T-cell (primary cell): Measurements from ENCODE around the gene LAP3. TPM values are rescaled to one million over a fixed set of nuclear protein-coding genes. Genes with fewer than 3 reads are reported as not detected.
"Not testable (repeated sequence)": the region's sequence is repeated elsewhere in the genome, so short reads cannot be mapped to it uniquely, and the experiment has no call there.

Source experiments
- ATAC-seq, 4 experiments: fragments of 200-7000 bp in 3 of 4; fragments of 150-1000 bp in 1 of 4; cut with Tn5 transposase; replicated peaks in 1 of 4; 1 replicate in 3 of 4; 2 replicates in 1 of 4; pipeline ENCODE4 v1.10.0; 2021; ENCODE audit warnings: moderate library complexity in 3 of 4, mild to moderate bottlenecking in 2 of 4, moderate number of reproducible peaks in 1 of 4
- CTCF ChIA-PET, 2 donors: fragments of 300-600 bp; sonication (Branson Sonifier 250); formaldehyde crosslinking; loops; one replicate each; lab custom pipeline; 2022; ENCODE audit warnings: antibody characterized with exemption in 2 of 2; lab: Charles Lee
- POLR2A ChIA-PET, 2 donors: fragments of 300-600 bp; sonication (Branson Sonifier 250); formaldehyde crosslinking; loops; one replicate each; lab custom pipeline; 2022; ENCODE audit warnings: antibody characterized with exemption in 2 of 2; lab: Charles Lee
- DNase-seq, 35 experiments: peaks; one replicate each; pipeline versions ENCODE4 v3.0.0 to v3.0.0-alpha.2; 2013 to 2023
- H3K27ac ChIP-seq: one replicate; pipeline ENCODE4 v1.5.1; 2013; ENCODE audit warnings: low read length
- H3K27me3 ChIP-seq, 2 experiments: replicated peaks in 1 of 2; 1 replicate in 1 of 2; 2 replicates in 1 of 2; pipeline versions ENCODE4 v1.6.1 to v1.7.0; 2013; ENCODE audit warnings: low read length in 1 of 2, mixed read lengths in 1 of 2; ENCODE audit not compliant: control insufficient read depth in 2 of 2, insufficient read depth in 2 of 2; ENCODE audit errors: extremely low read depth in 1 of 2
- H3K36me3 ChIP-seq, 2 donors: 1 replicate in 1 of 2; 2 replicates in 1 of 2; pipeline versions ENCODE4 v1.6.1 to v1.7.0; 2013; ENCODE audit warnings: low read length in 1 of 2; ENCODE audit not compliant: control insufficient read depth in 2 of 2, insufficient read depth in 1 of 2; ENCODE audit errors: extremely low read depth in 1 of 2
- H3K4me1 ChIP-seq, 2 experiments: 1 replicate in 1 of 2; 2 replicates in 1 of 2; pipeline versions ENCODE4 v1.6.1 to v1.7.0; 2013; ENCODE audit warnings: low read length in 2 of 2, mixed read lengths in 1 of 2; ENCODE audit not compliant: insufficient read depth in 2 of 2, control insufficient read depth in 1 of 2; ENCODE audit errors: extremely low read depth in 1 of 2
- H3K4me3 ChIP-seq, 2 donors: 1 replicate in 1 of 2; 2 replicates in 1 of 2; pipeline versions ENCODE4 v1.5.1 to v1.7.0; 2013; ENCODE audit warnings: mild to moderate bottlenecking in 2 of 2, low read length in 1 of 2, moderate library complexity in 1 of 2; ENCODE audit not compliant: control insufficient read depth in 1 of 2; ENCODE audit errors: extremely low read depth in 1 of 2
- H3K9me3 ChIP-seq: 2 replicates; pipeline ENCODE4 v1.7.0; 2013
- H3K27ac Mint-ChIP-seq, 2 donors: one replicate each; pipeline ENCODE4 v1.8.0; 2020 to 2021; ENCODE audit warnings: mild to moderate bottlenecking in 2 of 2, mixed read lengths in 2 of 2
- H3K27me3 Mint-ChIP-seq, 2 donors: one replicate each; pipeline ENCODE4 v1.8.0; 2021 to 2022; ENCODE audit warnings: mixed read lengths in 2 of 2
- H3K36me3 Mint-ChIP-seq: one replicate; pipeline ENCODE4 v1.8.0; 2021; ENCODE audit warnings: mixed read lengths
- H3K4me1 Mint-ChIP-seq, 3 donors: one replicate each; pipeline ENCODE4 v1.8.0; 2020 to 2022; ENCODE audit warnings: mixed read lengths in 3 of 3, mild to moderate bottlenecking in 1 of 3
- H3K4me3 Mint-ChIP-seq, 3 donors: one replicate each; pipeline ENCODE4 v1.8.0; 2020 to 2022; ENCODE audit warnings: mild to moderate bottlenecking in 3 of 3, mixed read lengths in 3 of 3, moderate library complexity in 3 of 3
- H3K9me3 Mint-ChIP-seq, 3 donors: one replicate each; pipeline ENCODE4 v1.8.0; 2020 to 2022; ENCODE audit warnings: mixed read lengths in 3 of 3
- WGBS: methylation state at CpG from one replicate; pipeline ENCODE4 v1.1.5; 2013; ENCODE audit warnings: missing lambda C conversion rate; ENCODE audit not compliant: insufficient coverage; 5-methylcytosine and 5-hydroxymethylcytosine counted together
- total RNA-seq, 35 experiments: library from RNA in 6 of 35; stranded (reverse) in 6 of 35; fragments of 120-200 nt in 1 of 35; gene quantifications; one replicate each; pipeline versions ENCODE4 v1.2.1 to v1.2.4 and lab custom pipeline; 2013 to 2026

Gene LAP3
- total RNA-seq, 5 donors from 2014 or later (not counting 1 experiment from before 2014, with no cell fraction given) = 23.5 to 58.4 (median 25.1) TPM

DNA sequence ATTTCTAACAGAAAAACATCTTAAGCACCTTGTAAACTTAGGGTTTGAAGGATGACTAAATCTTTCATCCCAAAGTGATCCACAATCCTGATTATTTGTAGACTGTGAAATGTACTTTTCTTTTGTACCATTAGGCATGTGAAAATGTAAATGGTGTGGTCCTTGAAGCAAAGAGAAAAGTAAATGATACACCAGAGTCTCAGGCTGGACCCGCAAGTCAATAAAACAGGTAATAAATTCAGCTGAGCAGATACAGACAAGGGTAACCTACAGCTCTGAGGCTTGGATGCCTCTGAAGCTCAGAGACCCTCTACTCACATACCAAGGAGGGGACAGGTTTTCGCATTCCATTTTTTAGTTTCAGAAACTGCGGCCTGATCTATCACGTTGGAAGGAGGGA lies 2.8 kb upstream of the LAP3 start:
- Mint-ChIP-seq H3K27me3 (no peaks in the 10 kb centered on the region), H3K4me1 (peaks cover 15 to 25% (median 19%) of the 10 kb centered on the region in 3 donors), H3K36me3 (peaks cover 2% of the 10 kb centered on the region), H3K9me3 (no peaks in the 10 kb centered on the region), H3K27ac (no peak overlapping the region), H3K4me3 (no peak overlapping the region)
- POLR2A ChIA-PET = no interaction called here
- WGBS = no CpG with 5 or more reads among the region's 4 CpGs
- Histone ChIP-seq H3K27ac (no peak overlapping the region), H3K4me1 (peaks cover 9 to 24% of the 10 kb centered on the region in 2 experiments), H3K36me3 (no peaks in the 10 kb centered on the region), H3K4me3 (no peak overlapping the region), H3K9me3 (no peaks in the 10 kb centered on the region), H3K27me3 (no peaks in the 10 kb centered on the region)
- no peak for DNase-seq
- ATAC-seq = no peak
- CTCF ChIA-PET = interaction anchor here in 1 of 2 donors (2.5 kb wide), 1 partner anchor 25 kb away, joined by 10 read pairs; no protein-coding TSS in a partner anchor

DNA sequence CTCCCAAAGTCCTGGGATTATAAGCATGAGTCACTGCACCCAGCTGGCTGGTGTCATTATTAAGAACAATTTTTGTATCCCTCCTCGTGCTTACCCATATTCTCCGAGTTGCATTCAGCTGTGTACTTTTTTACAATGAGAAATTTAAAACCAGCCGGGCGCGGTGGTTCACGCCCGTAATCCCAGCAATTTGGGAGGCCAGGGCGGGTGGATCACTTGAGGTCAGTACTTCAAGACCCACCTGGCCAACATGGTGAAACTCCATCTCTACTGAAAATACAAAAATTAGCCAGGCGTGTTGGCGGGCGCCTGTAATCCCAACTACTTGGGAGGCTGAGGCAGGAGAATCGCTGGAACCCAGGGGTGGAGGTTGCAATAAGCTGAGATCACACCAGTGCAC lies 1.8 kb upstream of the LAP3 start:
- not testable (repeated sequence) for DNase-seq, H3K27ac Mint-ChIP-seq, H3K9me3 Mint-ChIP-seq, H3K27ac ChIP-seq, H3K36me3 ChIP-seq, H3K27me3 Mint-ChIP-seq, H3K4me3 Mint-ChIP-seq, ATAC-seq, H3K4me3 ChIP-seq, H3K9me3 ChIP-seq, H3K27me3 ChIP-seq, H3K36me3 Mint-ChIP-seq
- peaks cover 20 to 27% (median 27%) of the 10 kb centered on the region in 3 donors for H3K4me1 Mint-ChIP-seq
- 98% methylated on average over 11 of the region's 12 CpGs for WGBS
- ChIA-PET CTCF (interaction anchor here (0.6 to 0.7 kb wide), 2 partner anchors 26 to 437 kb away, joined by 3 to 8 read pairs; no protein-coding TSS in a partner anchor), POLR2A (interaction anchor here in 1 of 2 donors (2.2 kb wide), 1 partner anchor 39 kb away, joined by 9 read pairs; the partner anchor contains the start of gene MED28)
- peaks cover 9 to 27% of the 10 kb centered on the region in 2 experiments for H3K4me1 ChIP-seq

DNA sequence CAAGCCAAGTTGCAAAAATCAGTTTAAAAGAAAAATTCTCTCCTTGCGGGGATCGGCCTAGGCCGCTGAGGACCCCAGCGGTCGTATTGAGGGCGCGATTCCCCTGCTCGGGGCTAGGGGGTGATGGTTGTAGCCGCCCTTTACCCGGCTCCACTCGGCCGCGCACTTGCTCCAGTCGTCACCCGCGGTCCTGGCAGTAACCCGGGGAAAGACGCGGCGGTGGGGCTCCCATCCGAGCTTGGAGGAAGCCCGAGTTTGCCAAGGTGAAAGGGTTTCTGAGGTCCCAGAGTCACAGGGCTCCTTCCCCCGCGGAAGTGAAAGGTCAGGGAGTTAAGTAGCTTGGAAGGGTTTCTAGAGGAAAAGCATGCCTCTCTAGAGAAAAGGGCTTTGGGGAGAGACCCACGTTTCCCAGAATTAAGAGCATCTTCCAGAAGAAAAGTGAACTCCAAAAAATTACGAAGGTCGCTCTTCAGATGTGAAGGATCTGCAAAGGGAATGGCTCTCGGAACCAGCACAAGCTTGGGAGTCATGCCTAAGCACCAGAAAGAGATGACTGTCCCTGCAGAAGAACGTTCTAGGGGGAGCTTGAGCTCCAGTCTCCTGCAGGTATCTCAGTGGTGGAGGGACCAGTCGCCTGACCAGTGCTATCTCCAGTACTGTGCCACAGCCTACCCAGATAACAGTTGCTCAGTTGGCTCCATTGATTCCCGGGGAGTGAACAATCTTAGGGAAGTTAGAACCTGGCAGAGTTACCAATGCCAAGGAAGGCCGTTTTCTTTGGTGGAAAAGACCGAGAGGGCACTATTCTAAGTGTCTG lies 875 bp downstream of the LAP3 start:
- WGBS = 2% methylated on average over 31 of the region's 33 CpGs
- CTCF ChIA-PET = interaction anchor here (0.6 to 1.5 kb wide), 4 partner anchors 29 to 232 kb away, joined by 3 to 5 read pairs (median 4); partner anchors contain the start of genes DCAF16 (in 1 of the 2) and MED28 (in 1 of the 2)
- Mint-ChIP-seq H3K27me3 (no peaks in the 10 kb centered on the region), H3K4me1 (peaks cover 27 to 33% (median 28%) of the 10 kb centered on the region in 3 donors), H3K9me3 (no peaks in the 10 kb centered on the region), H3K4me3 (peak overlapping the region; percentile 85 to 93 (median 89)), H3K36me3 (peaks cover 17% of the 10 kb centered on the region), H3K27ac (peak overlapping the region; percentile 92 to 98)
- peak; percentile 3 to 14 (median 8) for ATAC-seq
- Histone ChIP-seq H3K4me3 (peak overlapping the region; percentile 72 to 91), H3K9me3 (no peaks in the 10 kb centered on the region), H3K4me1 (peaks cover 9 to 27% of the 10 kb centered on the region in 2 experiments), H3K27me3 (no peaks in the 10 kb centered on the region), H3K27ac (peak overlapping the region; percentile 77), H3K36me3 (peaks cover 6 to 22% of the 10 kb centered on the region in 2 donors)
- POLR2A ChIA-PET = interaction anchor here (0.5 to 1.3 kb wide), 6 partner anchors 10 to 65 kb away, joined by 3 to 6 read pairs (median 3); partner anchors contain the start of gene MED28 (in 1 of the 2)
- peak in 18 of 35 experiments; percentile 1 to 38 (median 10) for DNase-seq

- Mint-ChIP-seq H3K27me3 (no peaks in the 10 kb centered on the region), H3K9me3 (no peaks in the 10 kb centered on the region), H3K27ac (peak overlapping the region; percentile 92 to 98), H3K4me1 (peaks cover 27 to 33% (median 28%) of the 10 kb centered on the region in 3 donors), H3K36me3 (peaks cover 23% of the 10 kb centered on the region), H3K4me3 (peak overlapping the region; percentile 85 to 93 (median 89))
- WGBS = no CpG with 5 or more reads among the region's 6 CpGs
- ChIA-PET CTCF (interaction anchor here in 1 of 2 donors (0.9 to 1.5 kb wide), 4 partner anchors 24 to 232 kb away, joined by 3 to 5 read pairs (median 4); partner anchors contain the start of genes DCAF16 and MED28), POLR2A (interaction anchor here (0.8 to 1.3 kb wide), 4 partner anchors 31 to 65 kb away, joined by 3 to 6 read pairs (median 3); partner anchors contain the start of gene MED28 (in 1 of the 2))
- H3K4me1 ChIP-seq = peaks cover 9 to 27% of the 10 kb centered on the region in 2 experiments
- no peak for ATAC-seq
- peak in 1 of 35 experiments; percentile 47 for DNase-seq
- H3K27me3 ChIP-seq = no peaks in the 10 kb centered on the region
- H3K4me3 ChIP-seq = peak overlapping the region; percentile 72 to 91
- peaks cover 10 to 28% of the 10 kb centered on the region in 2 donors for H3K36me3 ChIP-seq
- no peaks in the 10 kb centered on the region for H3K9me3 ChIP-seq
- H3K27ac ChIP-seq = peak overlapping the region; percentile 77
Observed at GRCh38 chr4:17578482-17578891, 1.5 kb downstream of the LAP3 start.

GRCh38 chr4:17580969-17581368 lies 4.0 kb downstream of the LAP3 start:
- DNase-seq = no peak
- Mint-ChIP-seq H3K4me1 (peaks cover 27 to 30% (median 28%) of the 10 kb centered on the region in 3 donors), H3K27ac (peak overlapping the region in 1 of 2 donors; percentile 11), H3K4me3 (no peak overlapping the region), H3K9me3 (no peaks in the 10 kb centered on the region), H3K36me3 (peaks cover 38% of the 10 kb centered on the region), H3K27me3 (no peaks in the 10 kb centered on the region)
- Histone ChIP-seq H3K36me3 (peaks cover 19 to 53% of the 10 kb centered on the region in 2 donors), H3K9me3 (no peaks in the 10 kb centered on the region), H3K4me1 (peaks cover 9 to 26% of the 10 kb centered on the region in 2 experiments), H3K27me3 (no peaks in the 10 kb centered on the region), H3K27ac (no peak overlapping the region), H3K4me3 (no peak overlapping the region)
- ATAC-seq = no peak
- 100% methylated on average over 3 of the region's 7 CpGs for WGBS
- CTCF ChIA-PET = no interaction called here
- POLR2A ChIA-PET = no interaction called here

DNA sequence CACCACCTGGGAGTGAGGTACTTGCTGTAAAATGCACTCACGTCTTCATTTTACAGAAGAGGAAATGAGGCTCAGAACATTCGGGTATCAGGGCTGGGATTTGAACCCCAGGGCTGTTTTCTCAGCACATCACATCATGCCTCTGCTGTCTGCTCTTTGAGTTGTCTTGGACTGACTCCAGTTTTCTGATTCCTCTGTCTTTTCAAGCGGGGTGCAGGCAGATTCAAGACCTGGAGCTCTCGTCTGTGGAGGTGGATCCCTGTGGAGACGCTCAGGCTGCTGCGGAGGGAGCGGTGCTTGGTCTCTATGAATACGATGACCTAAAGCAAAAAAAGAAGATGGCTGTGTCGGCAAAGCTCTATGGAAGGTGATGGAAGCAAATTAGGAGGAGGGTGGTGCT lies 6.3 kb downstream of the LAP3 start:
- Mint-ChIP-seq H3K27ac (no peak overlapping the region), H3K4me3 (no peak overlapping the region), H3K36me3 (peaks cover 53% of the 10 kb centered on the region), H3K9me3 (no peaks in the 10 kb centered on the region), H3K4me1 (peaks cover 11 to 25% (median 24%) of the 10 kb centered on the region in 3 donors), H3K27me3 (no peaks in the 10 kb centered on the region)
- H3K4me1 ChIP-seq = peaks cover 5 to 11% of the 10 kb centered on the region in 2 experiments
- no peaks in the 10 kb centered on the region for H3K9me3 ChIP-seq
- POLR2A ChIA-PET = interaction anchor here in 1 of 2 donors (0.9 to 1.5 kb wide), 2 partner anchors 23 to 31 kb away, joined by 3 to 4 read pairs; partner anchors contain the start of gene MED28
- WGBS = 98% methylated on average over 9 of the region's 9 CpGs
- CTCF ChIA-PET = interaction anchor here (0.5 to 1.5 kb wide), 3 partner anchors 31 to 238 kb away, joined by 3 to 6 read pairs (median 5); partner anchors contain the start of gene MED28 (in 1 of the 2)
- H3K4me3 ChIP-seq = no peak overlapping the region
- DNase-seq (no peak), ATAC-seq (no peak)
- H3K36me3 ChIP-seq = peaks cover 19 to 69% of the 10 kb centered on the region in 2 donors
- H3K27me3 ChIP-seq = no peaks in the 10 kb centered on the region
- H3K27ac ChIP-seq = no peak overlapping the region
